Measurements from ENCODE around the gene TMPRSS13.

DNA sequence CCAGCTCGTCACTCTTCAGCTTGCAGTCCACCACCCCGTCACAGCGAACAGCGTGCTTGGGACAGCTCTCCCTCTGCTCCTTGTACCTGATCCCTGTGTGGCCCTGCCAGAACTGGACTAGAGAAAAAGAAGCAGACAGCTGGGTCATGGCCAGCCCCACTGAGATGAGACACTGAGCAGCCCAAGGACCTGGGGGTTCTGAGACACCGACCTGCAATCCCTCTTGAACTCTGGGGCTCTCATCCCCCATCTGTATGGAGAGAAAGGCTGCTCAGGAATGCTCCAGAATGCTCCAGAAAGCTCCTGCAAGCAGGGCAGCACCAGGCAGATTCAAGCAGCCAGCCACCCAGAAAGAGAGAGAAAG lies 14.8 kb downstream of the TMPRSS13 start:
- TF ChIP-seq, protein P1, sequence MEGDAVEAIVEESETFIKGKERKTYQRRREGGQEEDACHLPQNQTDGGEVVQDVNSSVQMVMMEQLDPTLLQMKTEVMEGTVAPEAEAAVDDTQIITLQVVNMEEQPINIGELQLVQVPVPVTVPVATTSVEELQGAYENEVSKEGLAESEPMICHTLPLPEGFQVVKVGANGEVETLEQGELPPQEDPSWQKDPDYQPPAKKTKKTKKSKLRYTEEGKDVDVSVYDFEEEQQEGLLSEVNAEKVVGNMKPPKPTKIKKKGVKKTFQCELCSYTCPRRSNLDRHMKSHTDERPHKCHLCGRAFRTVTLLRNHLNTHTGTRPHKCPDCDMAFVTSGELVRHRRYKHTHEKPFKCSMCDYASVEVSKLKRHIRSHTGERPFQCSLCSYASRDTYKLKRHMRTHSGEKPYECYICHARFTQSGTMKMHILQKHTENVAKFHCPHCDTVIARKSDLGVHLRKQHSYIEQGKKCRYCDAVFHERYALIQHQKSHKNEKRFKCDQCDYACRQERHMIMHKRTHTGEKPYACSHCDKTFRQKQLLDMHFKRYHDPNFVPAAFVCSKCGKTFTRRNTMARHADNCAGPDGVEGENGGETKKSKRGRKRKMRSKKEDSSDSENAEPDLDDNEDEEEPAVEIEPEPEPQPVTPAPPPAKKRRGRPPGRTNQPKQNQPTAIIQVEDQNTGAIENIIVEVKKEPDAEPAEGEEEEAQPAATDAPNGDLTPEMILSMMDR (IDR thresholded peaks at IDR 0.05) = no peak
- TF ChIP-seq POLR2A (IDR thresholded peaks at IDR 0.05) = no peak
